Peyer's patch (tissue), 4 donors: ENCODE measurements around the gene EML4. TPM values are rescaled to one million over a fixed set of nuclear protein-coding genes. Genes with fewer than 3 reads are reported as not detected.

Experiments used
- DNase-seq, 3 donors: peaks; one replicate each; pipeline ENCODE4 v3.0.0-alpha.2; 2017 to 2019
- H3K27ac ChIP-seq, 4 donors: fragments of 200-600 bp; sonication (generic); one replicate each; pipeline ENCODE4 v1.5.1; 2016 to 2019
- H3K27me3 ChIP-seq, 2 donors: fragments of 200-600 bp; sonication (generic); one replicate each; pipeline ENCODE4 v1.5.1; 2019
- H3K36me3 ChIP-seq, 3 donors: fragments of 200-600 bp; sonication (generic); one replicate each; pipeline ENCODE4 v1.5.1; 2016 to 2019
- H3K4me1 ChIP-seq, 4 donors: fragments of 200-600 bp; sonication (generic); one replicate each; pipeline ENCODE4 v1.5.1; 2016 to 2019
- H3K4me3 ChIP-seq, 4 donors: fragments of 200-600 bp; sonication (generic); 1 replicate in 3 of 4; 2 replicates in 1 of 4; pipeline ENCODE4 v1.5.1; 2016 to 2019; ENCODE audit warnings: mild to moderate bottlenecking in 1 of 4
- H3K9me3 ChIP-seq, 4 donors: fragments of 200-600 bp; sonication (generic); one replicate each; pipeline ENCODE4 v1.5.1; 2016 to 2019; ENCODE audit warnings: mild to moderate bottlenecking in 1 of 4
- POLR2A ChIP-seq, 2 donors: fragments of 450-650 bp; IDR thresholded peaks; one replicate each; pipeline ENCODE4 v1.5.1; 2017; ENCODE audit warnings: antibody characterized with exemption in 2 of 2, mild to moderate bottlenecking in 2 of 2, moderate library complexity in 2 of 2
- total RNA-seq, 4 donors: library from RNA; depleted of rRNA; stranded (reverse); fragments of >200 nt; gene quantifications; one replicate each; pipeline ENCODE4 v1.1.0, GENCODE V29; 2016
- TF ChIP-seq, protein P1 (sequence below), 6 experiments: fragments of 450-650 bp in 4 of 6; fragments of 200-600 bp in 2 of 6; sonication (generic) in 1 of 6; IDR thresholded peaks; one replicate each; pipeline ENCODE4 v1.5.1; 2017 to 2019; ENCODE audit warnings: antibody characterized with exemption in 6 of 6, mild to moderate bottlenecking in 3 of 6, moderate library complexity in 1 of 6

Gene EML4
- total RNA-seq, 4 donors from 2014 or later: 73.7 to 115 (median 84.4) TPM

DNA sequence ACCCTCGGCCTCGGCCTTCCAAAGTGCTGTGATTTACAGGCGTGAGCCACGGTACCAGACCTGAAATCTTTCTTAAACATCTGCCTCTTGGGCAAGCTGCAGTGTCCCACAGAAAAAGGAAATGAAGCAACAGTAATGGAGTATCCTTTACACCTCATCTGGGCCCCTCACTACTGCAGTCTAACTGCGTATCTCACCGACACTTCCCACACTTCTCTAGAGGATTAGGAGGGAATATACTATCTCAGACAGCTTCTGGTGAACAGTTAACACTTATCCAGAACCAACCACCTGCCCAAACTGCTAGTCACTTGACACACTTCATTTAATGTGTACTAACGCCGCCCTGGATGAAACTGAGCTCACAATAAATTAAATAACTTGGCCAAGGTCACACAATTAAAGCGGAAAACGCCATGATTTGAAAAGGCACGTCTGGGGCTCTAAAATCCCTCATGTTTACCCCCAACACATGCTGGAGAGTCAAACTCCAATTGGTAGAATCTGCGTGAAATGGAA is 190.9 kb downstream of the EML4 start:
- Histone ChIP-seq H3K27me3 (no peaks in the 10 kb centered on the region), H3K27ac (peak overlapping the region; percentile 90 to 95 (median 92)), H3K9me3 (no peaks in the 10 kb centered on the region), H3K4me3 (peak overlapping the region; percentile 76 to 91 (median 81)), H3K4me1 (peaks cover 0 to 13% (median 4%) of the 10 kb centered on the region in 4 donors), H3K36me3 (no peaks in the 10 kb centered on the region)
- no peak for TF ChIP-seq POLR2A (IDR thresholded peaks at IDR 0.05)
- TF ChIP-seq, protein P1, sequence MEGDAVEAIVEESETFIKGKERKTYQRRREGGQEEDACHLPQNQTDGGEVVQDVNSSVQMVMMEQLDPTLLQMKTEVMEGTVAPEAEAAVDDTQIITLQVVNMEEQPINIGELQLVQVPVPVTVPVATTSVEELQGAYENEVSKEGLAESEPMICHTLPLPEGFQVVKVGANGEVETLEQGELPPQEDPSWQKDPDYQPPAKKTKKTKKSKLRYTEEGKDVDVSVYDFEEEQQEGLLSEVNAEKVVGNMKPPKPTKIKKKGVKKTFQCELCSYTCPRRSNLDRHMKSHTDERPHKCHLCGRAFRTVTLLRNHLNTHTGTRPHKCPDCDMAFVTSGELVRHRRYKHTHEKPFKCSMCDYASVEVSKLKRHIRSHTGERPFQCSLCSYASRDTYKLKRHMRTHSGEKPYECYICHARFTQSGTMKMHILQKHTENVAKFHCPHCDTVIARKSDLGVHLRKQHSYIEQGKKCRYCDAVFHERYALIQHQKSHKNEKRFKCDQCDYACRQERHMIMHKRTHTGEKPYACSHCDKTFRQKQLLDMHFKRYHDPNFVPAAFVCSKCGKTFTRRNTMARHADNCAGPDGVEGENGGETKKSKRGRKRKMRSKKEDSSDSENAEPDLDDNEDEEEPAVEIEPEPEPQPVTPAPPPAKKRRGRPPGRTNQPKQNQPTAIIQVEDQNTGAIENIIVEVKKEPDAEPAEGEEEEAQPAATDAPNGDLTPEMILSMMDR (IDR thresholded peaks at IDR 0.05): no peak
- DNase-seq: no peak

DNA sequence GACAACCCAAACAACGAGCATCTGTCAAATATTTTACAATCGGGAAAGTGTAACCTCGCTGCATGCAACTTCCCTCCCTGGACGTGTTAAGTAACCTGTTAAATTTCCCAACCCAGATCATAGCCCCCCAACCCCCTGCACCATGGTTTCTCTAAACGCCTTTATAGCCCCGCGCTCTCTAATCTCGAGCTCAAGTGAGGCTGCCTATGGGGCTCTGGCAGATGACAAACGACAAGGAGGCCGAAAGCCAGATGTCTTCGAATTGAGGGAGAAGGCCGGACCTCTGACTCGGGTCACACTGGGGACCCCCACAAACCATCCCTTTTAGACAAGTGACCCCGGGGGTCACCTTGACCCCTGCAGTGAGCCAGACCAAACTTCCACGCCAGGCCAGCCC is 191.3 kb downstream of the EML4 start:
- DNase-seq: no peak
- Histone ChIP-seq H3K27ac (peak overlapping the region; percentile 90 to 95 (median 92)), H3K4me3 (peak overlapping the region; percentile 76 to 91 (median 81)), H3K9me3 (no peaks in the 10 kb centered on the region), H3K4me1 (peaks cover 0 to 13% (median 4%) of the 10 kb centered on the region in 4 donors), H3K36me3 (no peaks in the 10 kb centered on the region), H3K27me3 (no peaks in the 10 kb centered on the region)
- TF ChIP-seq, protein P1 (IDR thresholded peaks at IDR 0.05): no peak
- no peak for TF ChIP-seq POLR2A (IDR thresholded peaks at IDR 0.05)

DNA sequence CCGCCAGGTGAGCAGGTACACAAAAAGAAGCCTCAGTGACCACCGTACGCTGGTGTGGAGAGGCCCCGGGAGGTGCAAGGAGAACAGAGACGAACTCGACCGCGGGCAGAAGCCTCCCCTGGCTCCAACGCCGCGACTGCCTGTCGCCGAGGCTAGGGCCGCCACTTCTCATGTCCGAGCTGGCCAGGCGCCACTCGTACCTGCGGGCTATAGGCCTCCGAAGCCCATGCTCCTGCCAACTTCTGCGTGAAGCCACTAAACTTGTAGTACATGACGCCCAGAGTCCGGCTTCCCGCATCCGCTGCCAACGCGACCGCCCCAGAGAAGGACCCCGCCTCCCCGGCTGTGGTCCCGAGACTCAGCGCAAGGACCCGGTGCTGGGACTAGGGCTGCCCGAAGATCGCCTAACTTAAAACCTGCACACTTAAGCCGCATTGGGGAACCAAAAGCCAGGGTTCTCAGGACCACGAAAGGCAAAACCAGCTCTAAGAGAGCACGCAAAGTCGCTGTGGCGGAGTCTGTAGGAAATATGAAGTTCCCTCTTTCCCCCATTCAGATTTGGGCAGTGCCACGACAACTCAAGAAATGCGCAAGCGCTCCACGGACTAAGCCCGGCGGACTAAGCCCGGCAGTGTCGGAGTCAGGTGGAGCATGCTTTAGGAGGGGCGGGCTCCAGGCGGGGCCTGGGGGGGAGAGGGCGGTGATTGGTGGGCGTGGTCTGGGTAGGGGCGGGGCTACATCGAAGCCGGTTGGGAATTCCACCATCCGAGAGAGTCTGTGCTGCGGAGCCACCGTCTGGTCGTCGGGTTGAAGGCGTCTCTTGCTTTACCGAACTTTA is 192.0 kb downstream of the EML4 start, which contains the start of gene COX7A2L:
TSS of gene COX7A2L (minus strand) at position 328 of the 838 bp plus-strand sequence. CDS start at position 272, 56 bp downstream.
- TF ChIP-seq, protein P1 (IDR thresholded peaks at IDR 0.05): no peak
- TF ChIP-seq POLR2A (IDR thresholded peaks at IDR 0.05): peak; percentile 53 to 73
- Histone ChIP-seq H3K9me3 (no peaks in the 10 kb centered on the region), H3K36me3 (no peaks in the 10 kb centered on the region), H3K27ac (peak within 1 kb of the TSS; percentile 90 to 95 (median 92)), H3K27me3 (no peaks in the 10 kb centered on the region), H3K4me3 (peak within 1 kb of the TSS; percentile 76 to 91 (median 81)), H3K4me1 (peaks cover 0 to 13% (median 4%) of the 10 kb centered on the region in 4 donors)
- peak; percentile 96 to 98 (median 98) for DNase-seq

DNA sequence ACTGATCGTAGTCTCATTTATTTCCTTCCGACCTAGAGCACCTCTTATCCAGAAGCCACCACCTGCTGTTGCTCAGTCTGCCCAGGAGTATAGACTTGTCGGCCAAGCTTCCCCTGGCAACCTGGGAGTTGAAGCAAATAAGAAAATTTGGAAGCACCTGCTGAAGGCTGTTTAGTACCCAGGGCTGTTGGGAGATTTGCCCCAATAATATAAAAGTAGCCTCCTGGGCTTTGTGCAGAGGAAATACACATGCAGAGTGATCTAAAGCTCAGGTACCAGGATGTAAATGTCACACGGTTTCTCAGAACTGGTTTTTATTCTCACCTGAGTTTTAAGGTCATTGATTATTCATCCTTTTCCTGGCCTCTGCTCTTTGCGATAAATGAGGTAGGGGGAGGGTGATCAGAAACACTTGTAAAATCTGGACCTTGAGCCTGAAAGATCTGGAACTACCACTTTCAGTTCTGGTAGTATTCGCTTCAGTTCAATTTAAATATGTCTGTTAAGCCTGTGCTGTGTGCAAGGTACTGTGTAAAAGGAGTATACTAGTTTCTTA is 192.7 kb downstream of the EML4 start:
- DNase-seq: no peak

DNA sequence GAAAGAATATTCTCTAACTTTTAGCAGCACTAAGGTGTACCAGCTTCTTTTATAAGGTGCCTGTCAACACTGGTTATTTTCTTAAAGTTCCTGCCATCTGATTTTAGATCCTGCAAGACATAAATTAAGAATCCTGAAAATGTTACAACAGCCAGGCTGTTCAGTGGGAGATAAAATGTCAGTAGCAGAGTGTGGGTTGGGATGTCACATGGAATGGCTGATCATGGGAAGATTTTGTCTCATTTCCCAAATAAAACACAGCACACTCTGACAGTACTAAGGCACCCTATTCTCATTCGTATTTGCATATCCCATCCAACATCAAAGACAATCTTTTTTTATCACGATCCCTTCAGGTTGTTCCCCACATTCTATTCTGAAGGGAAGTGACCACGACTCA is 194.3 kb downstream of the EML4 start:
- Histone ChIP-seq H3K9me3 (no peaks in the 10 kb centered on the region), H3K4me1 (peaks cover 0 to 13% (median 4%) of the 10 kb centered on the region in 4 donors), H3K27me3 (no peaks in the 10 kb centered on the region), H3K27ac (no peak overlapping the region), H3K4me3 (no peak overlapping the region), H3K36me3 (no peaks in the 10 kb centered on the region)
- DNase-seq: no peak
- TF ChIP-seq, protein P1 (IDR thresholded peaks at IDR 0.05): no peak
- TF ChIP-seq POLR2A (IDR thresholded peaks at IDR 0.05): no peak

More for the DNA sequence above, 192.7 kb downstream of the EML4 start:
- Histone ChIP-seq H3K4me3 (peak overlapping the region; percentile 76 to 91 (median 81)), H3K27me3 (no peaks in the 10 kb centered on the region), H3K9me3 (no peaks in the 10 kb centered on the region), H3K36me3 (no peaks in the 10 kb centered on the region), H3K27ac (peak overlapping the region; percentile 90 to 95 (median 92)), H3K4me1 (peaks cover 0 to 13% (median 4%) of the 10 kb centered on the region in 4 donors)
- peak in 1 of 2 donors; percentile 27 for TF ChIP-seq POLR2A (IDR thresholded peaks at IDR 0.05)
- TF ChIP-seq, protein P1 (IDR thresholded peaks at IDR 0.05): peak in 2 of 6 experiments; percentile 4 to 12
